WI38 (cell line): ENCODE measurements around the gene PPFIA3.
A peak's percentile ranks its signal among the peaks of the same experiment; 100 is the strongest.

Experiments used
- H3K4me3 ChIP-seq: 2 replicates; pipeline ENCODE4 v1.5.1; 2011; ENCODE audit warnings: low read depth, mild to moderate bottlenecking, control low read depth, low read length
- CTCF ChIP-seq: IDR thresholded peaks from 2 replicates; pipeline ENCODE4 v1.5.1; 2012; ENCODE audit warnings: low read depth, mild to moderate bottlenecking, control low read depth, low read length

The PPFIA3 gene

DNA sequence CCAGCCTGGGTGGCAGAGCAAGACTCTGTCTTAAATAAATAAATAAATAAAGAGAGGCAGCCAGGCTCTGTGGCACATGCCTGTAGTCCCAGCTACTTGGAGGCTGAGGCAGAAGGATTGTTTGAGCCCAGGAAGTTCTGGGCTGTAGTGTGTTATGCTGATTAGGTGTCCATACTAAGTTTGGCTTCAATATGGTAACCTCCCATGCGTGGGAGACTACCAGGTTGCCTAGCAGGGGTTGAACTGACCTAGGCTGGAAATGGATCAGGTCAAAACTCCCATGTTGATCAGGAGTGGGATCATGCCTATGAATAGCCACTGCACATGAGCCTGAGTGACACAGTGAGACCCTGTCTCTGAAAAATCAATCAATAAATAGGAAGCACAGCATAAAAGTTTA lies 38.1 kb upstream of the PPFIA3 start:
- no peak overlapping the region for H3K4me3 ChIP-seq
- no peak for TF ChIP-seq CTCF

GRCh38 chr19:49084206-49085019 lies 34.9 kb upstream of the PPFIA3 start:
- H3K4me3 ChIP-seq: peak overlapping the region; percentile 70
- no peak for TF ChIP-seq CTCF

DNA sequence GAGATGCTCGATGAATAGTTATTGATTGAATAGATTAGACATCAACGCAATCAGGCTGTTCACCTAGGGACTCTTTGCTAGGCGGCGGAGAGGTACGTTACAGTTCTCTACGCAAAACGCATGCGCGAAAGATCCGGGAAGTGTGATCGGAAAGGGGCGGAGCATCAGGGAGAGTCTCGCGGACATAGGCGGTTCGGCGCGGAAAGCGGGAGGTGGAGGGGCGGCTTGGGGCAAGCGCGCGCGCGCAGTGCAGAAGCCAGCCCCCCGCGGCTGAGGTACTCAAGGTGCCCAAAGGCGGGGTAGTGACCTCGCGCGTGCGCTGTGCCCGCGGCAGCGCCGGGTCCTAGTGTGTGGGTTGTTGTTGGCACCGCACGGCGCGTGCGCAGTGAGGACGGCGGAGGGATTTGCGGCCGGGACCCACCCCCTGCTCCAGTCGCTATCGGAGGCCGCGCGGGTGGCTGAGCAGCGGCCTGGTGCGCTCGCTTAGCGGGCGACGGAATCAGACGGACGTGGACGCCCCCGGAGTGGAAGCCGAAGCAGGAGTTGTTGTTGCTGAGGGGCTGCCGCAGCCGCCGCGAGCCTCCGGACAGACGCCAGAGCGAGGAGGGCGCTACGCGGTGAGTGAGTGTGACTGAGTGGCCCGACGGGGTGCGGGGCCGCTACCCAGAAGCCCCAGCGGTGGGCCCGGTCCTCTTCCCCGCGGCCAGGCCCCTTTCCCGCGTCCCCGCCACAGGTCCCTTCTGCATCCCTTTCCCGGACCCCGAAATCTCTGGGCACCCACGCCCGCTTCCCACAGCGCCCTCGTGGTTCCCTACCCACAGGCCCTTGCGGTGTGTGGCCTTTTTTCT lies 34.1 kb upstream of the PPFIA3 start, which contains the start of gene SNRNP70:
TSS of gene SNRNP70 (plus strand) at position 432 of the 848 bp plus-strand sequence. CDS start 964 bp downstream, outside the sequence.
- TF ChIP-seq CTCF: no peak
- peak within 1 kb of the TSS; percentile 70 for H3K4me3 ChIP-seq

GRCh38 chr19:49085868-49086232 lies 33.5 kb upstream of the PPFIA3 start:
- peak overlapping the region; percentile 70 for H3K4me3 ChIP-seq
- no peak for TF ChIP-seq CTCF

DNA sequence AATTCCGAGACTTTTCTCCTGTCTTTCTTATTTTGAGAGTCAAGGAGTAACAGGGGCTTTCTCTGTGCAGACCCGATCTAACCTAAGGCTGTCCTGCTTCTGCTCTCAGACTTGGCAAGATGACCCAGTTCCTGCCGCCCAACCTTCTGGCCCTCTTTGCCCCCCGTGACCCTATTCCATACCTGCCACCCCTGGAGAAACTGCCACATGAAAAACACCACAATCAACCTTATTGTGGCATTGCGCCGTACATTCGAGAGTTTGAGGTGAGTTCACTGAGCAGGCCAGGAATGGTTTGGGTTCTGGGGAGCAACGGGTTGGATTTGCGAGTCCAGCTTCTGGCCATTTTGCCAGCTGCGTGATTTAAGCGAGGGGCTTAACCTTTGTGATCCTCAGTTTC lies 33.0 kb upstream of the PPFIA3 start:
- no peak for TF ChIP-seq CTCF

GRCh38 chr19:49091391-49092038 lies 27.8 kb upstream of the PPFIA3 start:
- no peak for TF ChIP-seq CTCF
- H3K4me3 ChIP-seq: no peak overlapping the region

More for the DNA sequence above, 33.0 kb upstream of the PPFIA3 start:
- H3K4me3 ChIP-seq: peak overlapping the region; percentile 70
